PC-3 (cell line): ENCODE data around the gene ROR1.

Experiments used
- CTCF ChIP-seq: fragments of 300-600 bp; sonication (generic); conservative IDR thresholded peaks from 2 replicates; pipeline ENCODE4 v1.5.1; 2017; ENCODE audit warnings: antibody characterized with exemption, low read depth, mild to moderate bottlenecking, low read length
- EZH2 ChIP-seq: fragments of 300-600 bp; sonication (generic); IDR thresholded peaks from one replicate; pipeline ENCODE4 v1.6.1; 2017; ENCODE audit warnings: antibody characterized with exemption, mild to moderate bottlenecking, low read length; ENCODE audit not compliant: unreplicated experiment

- TF ChIP-seq CTCF = no peak
- no peak for TF ChIP-seq EZH2
Observed at GRCh38 chr1:64098846-64099582, 325.2 kb downstream of the ROR1 start.
